Epithelial cell of esophagus (primary cell): ENCODE results near the gene EPB41L1.
A peak's percentile ranks its signal among the peaks of the same experiment; 100 is the strongest.

Source experiments
- DNase-seq: peaks from one replicate; pipeline ENCODE4 v3.0.0; 2010; ENCODE audit warnings: low read depth
- H3K4me3 ChIP-seq: 2 replicates; pipeline ENCODE4 v1.5.1; 2011; ENCODE audit warnings: mild to moderate bottlenecking, low read length, control low read depth
- TF ChIP-seq, protein P1 (sequence below): IDR thresholded peaks from 2 replicates; pipeline ENCODE4 v1.5.1; 2011; ENCODE audit warnings: low read depth, mild to moderate bottlenecking, low read length, control low read depth, inconsistent platforms; ENCODE audit not compliant: insufficient read depth; ENCODE audit errors: missing control alignments

EPB41L1 gene

DNA sequence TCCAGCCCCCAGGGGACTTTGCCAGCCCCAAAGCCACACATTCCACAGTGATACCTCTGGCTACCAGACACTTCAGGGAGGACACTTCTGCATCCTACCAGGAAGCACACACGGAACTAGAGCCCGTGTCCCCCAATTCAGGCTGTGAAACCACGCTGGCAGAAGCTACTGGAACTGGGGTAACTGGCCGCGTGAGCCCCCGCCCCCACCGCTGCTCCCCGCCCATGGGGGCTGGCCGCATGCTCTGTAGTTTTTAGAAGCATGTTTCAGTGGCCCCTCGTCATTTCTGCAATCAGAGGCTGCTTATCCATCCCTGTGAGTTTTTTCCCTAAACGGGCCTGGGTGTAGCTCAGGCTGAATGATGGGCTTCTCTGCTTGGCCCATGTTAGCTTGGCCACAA, 53.1 kb downstream of the EPB41L1 start:
- DNase-seq = no peak
- H3K4me3 ChIP-seq = no peak overlapping the region
- TF ChIP-seq, protein P1, sequence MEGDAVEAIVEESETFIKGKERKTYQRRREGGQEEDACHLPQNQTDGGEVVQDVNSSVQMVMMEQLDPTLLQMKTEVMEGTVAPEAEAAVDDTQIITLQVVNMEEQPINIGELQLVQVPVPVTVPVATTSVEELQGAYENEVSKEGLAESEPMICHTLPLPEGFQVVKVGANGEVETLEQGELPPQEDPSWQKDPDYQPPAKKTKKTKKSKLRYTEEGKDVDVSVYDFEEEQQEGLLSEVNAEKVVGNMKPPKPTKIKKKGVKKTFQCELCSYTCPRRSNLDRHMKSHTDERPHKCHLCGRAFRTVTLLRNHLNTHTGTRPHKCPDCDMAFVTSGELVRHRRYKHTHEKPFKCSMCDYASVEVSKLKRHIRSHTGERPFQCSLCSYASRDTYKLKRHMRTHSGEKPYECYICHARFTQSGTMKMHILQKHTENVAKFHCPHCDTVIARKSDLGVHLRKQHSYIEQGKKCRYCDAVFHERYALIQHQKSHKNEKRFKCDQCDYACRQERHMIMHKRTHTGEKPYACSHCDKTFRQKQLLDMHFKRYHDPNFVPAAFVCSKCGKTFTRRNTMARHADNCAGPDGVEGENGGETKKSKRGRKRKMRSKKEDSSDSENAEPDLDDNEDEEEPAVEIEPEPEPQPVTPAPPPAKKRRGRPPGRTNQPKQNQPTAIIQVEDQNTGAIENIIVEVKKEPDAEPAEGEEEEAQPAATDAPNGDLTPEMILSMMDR = no peak

DNA sequence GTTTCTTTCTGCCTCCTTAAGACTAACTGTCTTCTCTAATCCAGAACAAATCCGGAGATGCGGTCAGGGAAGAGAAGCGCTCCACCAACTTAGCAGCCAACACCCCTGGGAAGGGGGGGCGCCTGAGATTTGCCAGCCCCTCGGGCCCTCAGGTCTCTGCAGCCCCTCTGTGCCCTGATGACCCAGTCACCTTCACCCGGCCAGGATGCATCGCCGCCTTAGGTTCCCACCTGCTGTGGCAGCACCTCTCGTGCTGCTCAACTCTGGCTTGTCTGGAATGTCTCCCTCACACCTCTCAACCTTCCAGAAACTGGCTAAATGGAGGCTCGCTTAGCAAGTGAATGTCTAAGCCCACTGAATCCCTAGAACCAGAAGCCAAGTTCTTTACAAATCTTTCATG, 53.7 kb downstream of the EPB41L1 start:
- no peak for DNase-seq
- H3K4me3 ChIP-seq = no peak overlapping the region
- TF ChIP-seq, protein P1 = no peak

DNA sequence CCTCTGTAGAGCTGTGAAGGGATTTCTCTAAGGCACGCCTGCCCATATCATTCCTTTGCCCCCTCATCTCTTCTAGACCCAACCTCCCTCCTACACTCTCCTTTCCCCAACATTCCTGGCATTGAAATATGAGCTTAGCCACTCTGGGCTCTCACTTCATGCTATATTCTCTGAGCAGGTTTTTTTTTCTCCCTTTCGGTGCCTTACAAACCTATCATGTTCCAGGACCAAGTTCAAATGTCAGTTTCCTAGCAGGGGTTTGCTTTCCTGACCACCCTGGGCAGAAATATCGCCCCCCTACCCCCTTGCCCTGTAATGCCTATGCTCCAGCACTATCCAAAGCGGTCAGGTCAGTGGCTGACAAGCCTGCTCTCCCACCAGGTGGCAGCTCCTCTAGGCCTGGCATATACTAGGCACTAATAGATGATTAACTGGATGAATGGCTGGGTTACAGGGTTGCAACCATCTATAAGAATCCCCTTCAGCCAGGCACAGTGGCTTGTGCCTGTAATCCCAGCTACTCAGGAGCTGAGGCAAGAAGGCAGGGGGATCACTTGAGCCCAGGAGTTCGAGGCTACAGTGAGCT, 56.0 kb downstream of the EPB41L1 start:
- DNase-seq = peak; percentile 29
- TF ChIP-seq, protein P1 = peak; percentile 40
- H3K4me3 ChIP-seq = no peak overlapping the region

DNA sequence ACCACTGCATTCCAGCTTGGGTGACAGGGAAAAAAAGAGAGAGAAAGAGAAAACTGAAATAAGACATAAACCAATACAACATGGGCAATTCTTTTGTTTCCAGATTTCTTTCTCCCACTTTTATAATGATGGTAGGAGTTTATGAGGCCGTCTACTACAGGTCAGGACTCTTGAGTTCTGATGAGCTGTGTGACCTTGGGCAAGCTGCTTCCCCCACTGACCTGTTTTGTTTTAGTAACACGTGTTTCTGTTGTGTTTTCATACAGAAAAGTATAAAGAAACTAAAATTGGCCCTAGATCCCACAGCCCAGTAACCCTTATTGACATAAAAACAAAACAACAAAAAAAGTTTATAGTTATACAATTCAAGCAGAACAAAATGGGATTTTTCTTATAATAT, 58.8 kb downstream of the EPB41L1 start:
- H3K4me3 ChIP-seq = no peak overlapping the region
- no peak for DNase-seq
- TF ChIP-seq, protein P1 = no peak

DNA sequence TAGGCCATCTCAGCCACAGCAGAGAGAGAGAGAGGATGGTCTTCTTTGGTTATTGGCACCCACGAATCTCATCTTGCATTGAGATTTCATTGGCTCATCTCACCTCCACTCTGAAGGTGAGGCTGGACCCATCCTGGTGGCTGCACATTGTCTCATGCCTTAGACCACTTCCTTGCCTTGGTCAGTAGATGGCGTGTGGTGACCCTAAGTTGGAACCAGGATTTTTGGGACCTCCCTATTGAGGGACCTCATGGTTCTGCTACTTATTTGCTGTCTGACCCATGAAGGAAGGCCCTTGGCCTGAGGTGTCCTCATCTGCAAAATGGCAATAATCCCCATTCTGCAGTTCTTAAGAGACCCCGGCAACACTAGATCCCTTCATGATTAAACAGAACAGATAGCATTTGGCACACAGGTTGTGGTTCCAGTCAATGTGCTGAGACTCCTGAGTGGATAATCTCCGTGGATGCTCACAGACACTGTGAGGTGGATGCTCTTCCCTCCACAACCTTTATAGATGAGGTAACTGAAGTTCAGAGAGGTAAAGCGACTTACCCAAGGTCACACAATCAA, 60.2 kb downstream of the EPB41L1 start:
- TF ChIP-seq, protein P1 = peak; percentile 78
- H3K4me3 ChIP-seq = no peak overlapping the region
- peak; percentile 50 for DNase-seq

DNA sequence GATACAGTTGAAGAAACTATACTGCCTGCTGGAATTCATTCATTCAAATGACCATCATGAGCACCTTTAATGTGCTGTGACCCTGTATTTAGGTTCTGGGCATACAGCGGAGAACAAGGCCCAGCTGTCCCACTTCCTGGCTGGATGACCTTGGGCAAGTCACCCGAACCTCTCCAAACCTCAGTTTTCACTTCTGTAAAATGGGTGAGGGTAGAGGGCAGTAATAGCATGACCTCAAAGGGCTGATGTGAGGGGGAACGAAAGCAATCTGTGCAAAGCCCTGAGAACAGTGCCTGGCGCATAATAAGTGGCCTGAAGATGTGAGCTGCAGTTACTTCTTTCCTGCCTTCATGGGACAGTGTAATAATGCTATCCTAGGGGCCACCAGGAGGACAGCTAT, 61.2 kb downstream of the EPB41L1 start:
- TF ChIP-seq, protein P1 = no peak
- H3K4me3 ChIP-seq = no peak overlapping the region
- DNase-seq = no peak
